ENCODE data around the gene PGAP1. TPM values are rescaled to one million over a fixed set of nuclear protein-coding genes. Genes with fewer than 3 reads are reported as not detected.

PGAP1 gene
- total RNA-seq, 1 experiment from 2014 or later, result 15.7 TPM

DNA sequence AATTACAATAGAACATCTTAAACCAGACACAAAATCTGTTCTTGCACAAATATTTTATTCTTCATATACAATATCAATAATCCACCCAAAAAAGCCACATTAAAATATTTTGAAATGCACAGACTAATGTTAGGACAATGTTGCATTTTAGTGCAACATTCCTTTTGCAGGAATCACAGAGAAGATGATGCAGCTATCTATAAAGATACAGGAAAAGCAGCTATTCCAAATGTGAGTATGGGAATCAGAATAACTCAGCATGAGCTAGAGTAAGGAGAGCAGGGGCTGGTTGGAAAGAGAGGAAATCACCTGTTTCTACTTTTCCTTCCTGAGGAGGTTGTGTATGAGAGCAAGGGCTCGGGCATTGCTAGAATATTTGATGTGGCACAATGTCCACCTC lies 122.1 kb downstream of the PGAP1 start:
- TF ChIP-seq TCF7L2 (IDR thresholded peaks at IDR 0.05; ENCODE audit: low read depth, low read length), result no peak
- TF ChIP-seq SIN3A (IDR thresholded peaks at IDR 0.05; ENCODE audit: borderline replicate concordance, insufficient read depth, low read depth, low read length), result no peak
- TF ChIP-seq, protein P1, sequence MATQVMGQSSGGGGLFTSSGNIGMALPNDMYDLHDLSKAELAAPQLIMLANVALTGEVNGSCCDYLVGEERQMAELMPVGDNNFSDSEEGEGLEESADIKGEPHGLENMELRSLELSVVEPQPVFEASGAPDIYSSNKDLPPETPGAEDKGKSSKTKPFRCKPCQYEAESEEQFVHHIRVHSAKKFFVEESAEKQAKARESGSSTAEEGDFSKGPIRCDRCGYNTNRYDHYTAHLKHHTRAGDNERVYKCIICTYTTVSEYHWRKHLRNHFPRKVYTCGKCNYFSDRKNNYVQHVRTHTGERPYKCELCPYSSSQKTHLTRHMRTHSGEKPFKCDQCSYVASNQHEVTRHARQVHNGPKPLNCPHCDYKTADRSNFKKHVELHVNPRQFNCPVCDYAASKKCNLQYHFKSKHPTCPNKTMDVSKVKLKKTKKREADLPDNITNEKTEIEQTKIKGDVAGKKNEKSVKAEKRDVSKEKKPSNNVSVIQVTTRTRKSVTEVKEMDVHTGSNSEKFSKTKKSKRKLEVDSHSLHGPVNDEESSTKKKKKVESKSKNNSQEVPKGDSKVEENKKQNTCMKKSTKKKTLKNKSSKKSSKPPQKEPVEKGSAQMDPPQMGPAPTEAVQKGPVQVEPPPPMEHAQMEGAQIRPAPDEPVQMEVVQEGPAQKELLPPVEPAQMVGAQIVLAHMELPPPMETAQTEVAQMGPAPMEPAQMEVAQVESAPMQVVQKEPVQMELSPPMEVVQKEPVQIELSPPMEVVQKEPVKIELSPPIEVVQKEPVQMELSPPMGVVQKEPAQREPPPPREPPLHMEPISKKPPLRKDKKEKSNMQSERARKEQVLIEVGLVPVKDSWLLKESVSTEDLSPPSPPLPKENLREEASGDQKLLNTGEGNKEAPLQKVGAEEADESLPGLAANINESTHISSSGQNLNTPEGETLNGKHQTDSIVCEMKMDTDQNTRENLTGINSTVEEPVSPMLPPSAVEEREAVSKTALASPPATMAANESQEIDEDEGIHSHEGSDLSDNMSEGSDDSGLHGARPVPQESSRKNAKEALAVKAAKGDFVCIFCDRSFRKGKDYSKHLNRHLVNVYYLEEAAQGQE (IDR thresholded peaks at IDR 0.05; ENCODE audit: insufficient read depth in 1 of 2, low read depth in 2 of 2, low read length in 1 of 2), result no peak
- TF ChIP-seq POLR2AphosphoS5 (IDR thresholded peaks at IDR 0.05; ENCODE audit: low read depth, low read length), result no peak
- TF ChIP-seq, protein P2, sequence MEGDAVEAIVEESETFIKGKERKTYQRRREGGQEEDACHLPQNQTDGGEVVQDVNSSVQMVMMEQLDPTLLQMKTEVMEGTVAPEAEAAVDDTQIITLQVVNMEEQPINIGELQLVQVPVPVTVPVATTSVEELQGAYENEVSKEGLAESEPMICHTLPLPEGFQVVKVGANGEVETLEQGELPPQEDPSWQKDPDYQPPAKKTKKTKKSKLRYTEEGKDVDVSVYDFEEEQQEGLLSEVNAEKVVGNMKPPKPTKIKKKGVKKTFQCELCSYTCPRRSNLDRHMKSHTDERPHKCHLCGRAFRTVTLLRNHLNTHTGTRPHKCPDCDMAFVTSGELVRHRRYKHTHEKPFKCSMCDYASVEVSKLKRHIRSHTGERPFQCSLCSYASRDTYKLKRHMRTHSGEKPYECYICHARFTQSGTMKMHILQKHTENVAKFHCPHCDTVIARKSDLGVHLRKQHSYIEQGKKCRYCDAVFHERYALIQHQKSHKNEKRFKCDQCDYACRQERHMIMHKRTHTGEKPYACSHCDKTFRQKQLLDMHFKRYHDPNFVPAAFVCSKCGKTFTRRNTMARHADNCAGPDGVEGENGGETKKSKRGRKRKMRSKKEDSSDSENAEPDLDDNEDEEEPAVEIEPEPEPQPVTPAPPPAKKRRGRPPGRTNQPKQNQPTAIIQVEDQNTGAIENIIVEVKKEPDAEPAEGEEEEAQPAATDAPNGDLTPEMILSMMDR (IDR thresholded peaks at IDR 0.05), result no peak
- no peaks in the 10 kb centered on the region for H3K36me3 ChIP-seq (ENCODE audit: control insufficient read depth, insufficient read depth, low read length)
- no peaks in the 10 kb centered on the region for H3K27me3 ChIP-seq (ENCODE audit: control insufficient read depth, insufficient read depth, low read length)
- ChIA-PET POLR2A (no interaction called here), CTCF (no interaction called here)
- no peak overlapping the region for H3K4me3 ChIP-seq (ENCODE audit: low read depth in 2 of 2, low read length in 2 of 2)
- 0 out of 2 replicates have a peak, but pooled peaks cover 5% of the 10 kb centered on the region for H3K4me1 ChIP-seq (ENCODE audit: control insufficient read depth, insufficient read depth, low read length)
- no peak overlapping the region for H3K27ac ChIP-seq (ENCODE audit: low read length)
- BruUV-seq (replicated peaks), result no TSS peak
- in situ Hi-C loops (cut with HindIII; ENCODE audit: low pct_unique_long_range_greater_than_20kb, low sequenced_read_pairs) (no loop called here), intact Hi-C loops (cut with micrococcal nuclease; ENCODE audit: unreplicated experiment) (no loop called here)
- H3K9me3 ChIP-seq (ENCODE audit: control insufficient read depth, insufficient read depth, low read depth, low read length), result no peaks in the 10 kb centered on the region
- DNase-seq (ENCODE audit: low read depth, low spot score) (no peak), ATAC-seq (no peak)

DNA sequence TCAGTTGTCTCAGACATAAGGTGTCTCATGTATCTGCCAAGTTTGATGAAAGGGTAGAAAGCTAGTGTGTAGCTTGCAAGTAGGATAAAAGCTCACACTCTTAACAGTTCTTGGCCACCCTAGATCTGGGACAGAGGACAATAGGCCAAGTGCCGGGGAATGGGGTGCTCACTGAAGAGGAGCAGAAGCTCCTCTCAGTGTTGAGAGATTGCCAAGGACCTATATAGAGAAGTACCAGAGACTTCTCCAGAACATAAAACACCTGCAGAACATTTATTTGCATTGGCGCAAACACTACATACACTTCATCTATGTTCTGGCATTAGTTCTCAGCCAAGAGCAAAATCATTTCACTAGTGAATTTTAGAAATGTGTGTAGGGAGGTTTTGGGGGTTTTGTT lies 124.1 kb downstream of the PGAP1 start:
- TF ChIP-seq, protein P2 (IDR thresholded peaks at IDR 0.05), result no peak
- TF ChIP-seq POLR2AphosphoS5 (IDR thresholded peaks at IDR 0.05; ENCODE audit: low read depth, low read length) (no peak), SIN3A (IDR thresholded peaks at IDR 0.05; ENCODE audit: borderline replicate concordance, insufficient read depth, low read depth, low read length) (no peak), TCF7L2 (IDR thresholded peaks at IDR 0.05; ENCODE audit: low read depth, low read length) (no peak)
- TF ChIP-seq, protein P1 (IDR thresholded peaks at IDR 0.05; ENCODE audit: insufficient read depth in 1 of 2, low read depth in 2 of 2, low read length in 1 of 2), result no peak
- H3K36me3 ChIP-seq (ENCODE audit: control insufficient read depth, insufficient read depth, low read length), result peaks cover 7% of the 10 kb centered on the region
- H3K4me1 ChIP-seq (ENCODE audit: control insufficient read depth, insufficient read depth, low read length), result peaks cover 10% of the 10 kb centered on the region; the same call in 1 of the 2 replicates
- ChIA-PET CTCF (no interaction called here), POLR2A (no interaction called here)
- intact Hi-C loops (cut with micrococcal nuclease; ENCODE audit: unreplicated experiment), result no loop called here
- no peaks in the 10 kb centered on the region for H3K27me3 ChIP-seq (ENCODE audit: control insufficient read depth, insufficient read depth, low read length)
- no peaks in the 10 kb centered on the region for H3K9me3 ChIP-seq (ENCODE audit: control insufficient read depth, insufficient read depth, low read depth, low read length)
- in situ Hi-C loops (cut with HindIII; ENCODE audit: low pct_unique_long_range_greater_than_20kb, low sequenced_read_pairs), result no loop called here
- no TSS peak for BruUV-seq (replicated peaks)
- DNase-seq (ENCODE audit: low read depth, low spot score) (no peak), ATAC-seq (no peak)
- no peak overlapping the region for H3K27ac ChIP-seq (ENCODE audit: low read length)
- no peak overlapping the region for H3K4me3 ChIP-seq (ENCODE audit: low read depth in 2 of 2, low read length in 2 of 2)
